Aorta (tissue), 5 donors: ENCODE measurements around the gene DEPDC4. TPM values are rescaled to one million over a fixed set of nuclear protein-coding genes. Genes with fewer than 3 reads are reported as not detected.
"Not testable (repeated sequence)": the region's sequence is repeated elsewhere in the genome, so short reads cannot be mapped to it uniquely, and the experiment has no call there.

Experiments
- ATAC-seq: fragments of 200-7000 bp; cut with Tn5 transposase; one replicate; pipeline ENCODE4 v1.9.1; 2022; ENCODE audit warnings: moderate library complexity; ENCODE audit not compliant: low FRiP score
- DNase-seq, 2 donors: peaks; one replicate each; pipeline ENCODE4 v3.0.0-alpha.2; 2020
- H3K27ac ChIP-seq, 2 donors: one replicate each; pipeline ENCODE4 v1.5.1; 2013; ENCODE audit warnings: low read length in 2 of 2, mild to moderate bottlenecking in 2 of 2, moderate library complexity in 2 of 2, control low read depth in 1 of 2, inconsistent platforms in 1 of 2, low read depth in 1 of 2
- H3K27me3 ChIP-seq, 2 donors: one replicate each; pipeline ENCODE4 v1.6.1; 2013; ENCODE audit warnings: control low read depth in 1 of 2, low read length in 1 of 2, mild to moderate bottlenecking in 1 of 2, moderate library complexity in 1 of 2; ENCODE audit not compliant: insufficient read depth in 2 of 2, control insufficient read depth in 1 of 2
- H3K36me3 ChIP-seq, 2 donors: one replicate each; pipeline ENCODE4 v1.6.1; 2013; ENCODE audit warnings: control low read depth in 1 of 2, low read length in 1 of 2, mild to moderate bottlenecking in 1 of 2; ENCODE audit not compliant: insufficient read depth in 2 of 2, control insufficient read depth in 1 of 2
- H3K4me1 ChIP-seq, 2 donors: one replicate each; pipeline ENCODE4 v1.6.1; 2013; ENCODE audit warnings: low read length in 2 of 2, control low read depth in 1 of 2, mild to moderate bottlenecking in 1 of 2, moderate library complexity in 1 of 2; ENCODE audit not compliant: insufficient read depth in 2 of 2, control insufficient read depth in 1 of 2
- H3K4me3 ChIP-seq, 2 donors: one replicate each; pipeline ENCODE4 v1.5.1; 2013; ENCODE audit warnings: low read length in 2 of 2, control low read depth in 1 of 2, mild to moderate bottlenecking in 1 of 2
- H3K9me3 ChIP-seq: one replicate; pipeline ENCODE4 v1.6.1; 2013; ENCODE audit warnings: mild to moderate bottlenecking, low read length; ENCODE audit not compliant: control insufficient read depth
- WGBS, 2 donors: extraction: QIAGEN DNeasy Blood & Tissue Kit; methylation state at CpG; one replicate each; pipeline ENCODE4 v1.1.7; 2013; 5-methylcytosine and 5-hydroxymethylcytosine counted together
- intact Hi-C, 2 donors: fragments of 100-400 bp; cut with DNase I; formaldehyde crosslinking; loops; one replicate each; pipeline versions ENCODE4 v1.14.2 to v1.15.0; 2022
- polyA plus RNA-seq, 2 donors: library from polyadenylated mRNA; stranded (reverse); fragments of 200-250 nt; gene quantifications; one replicate each; pipeline ENCODE4 v1.2.3, GENCODE V29; 2013
- total RNA-seq, 2 donors: library from RNA; stranded (reverse); fragmentation: NEBNext Ultra II Directional; extraction: Animal tissue kit (Norgen Biotek cat#: 25700); gene quantifications; one replicate each; pipeline ENCODE4 v1.2.1, GENCODE V29; 2021
- donor health status: healthy with polysubstance abuse.
- donor health status: Bipolar disorder and iron deficiency.
- donor health status: DM: no; HTN: no; CAD: no.
- donor health status: DM: no; HTN: no; CAD: no.
- donor health status: DM: yes; HTN: yes; CAD: no.

The DEPDC4 gene
- total and polyA plus RNA-seq, 4 donors: 0.29 to 1.5 (median 1.4) TPM; not detected in 1

GRCh38 chr12:100293017-100293416 lies 26.1 kb upstream of the DEPDC4 start:
- Histone ChIP-seq H3K36me3 (no peaks in the 10 kb centered on the region), H3K27me3 (no peaks in the 10 kb centered on the region), H3K27ac (no peak overlapping the region), H3K4me1 (peaks cover 0 to 2% of the 10 kb centered on the region in 2 donors), H3K9me3 (no peaks in the 10 kb centered on the region), H3K4me3 (no peak overlapping the region)
- intact Hi-C loops: no loop called here
- no peak for DNase-seq
- WGBS, 2 donors: 85 to 93% methylated on average over 1 of the region's 1 CpG
- ATAC-seq: no peak

- H3K4me1 ChIP-seq: peaks cover 0 to 2% of the 10 kb centered on the region in 2 donors
- intact Hi-C loops: no loop called here
- no peaks in the 10 kb centered on the region for H3K36me3 ChIP-seq
- ATAC-seq (no peak), DNase-seq (no peak)
- WGBS, 2 donors: 91 to 92% methylated on average over 3 of the region's 3 CpGs
- no peaks in the 10 kb centered on the region for H3K27me3 ChIP-seq
- no peaks in the 10 kb centered on the region for H3K9me3 ChIP-seq
- no peak overlapping the region for H3K4me3 ChIP-seq
- H3K27ac ChIP-seq: no peak overlapping the region
Observed at GRCh38 chr12:100290016-100290415, 23.1 kb upstream of the DEPDC4 start.

GRCh38 chr12:100289038-100289437 lies 22.2 kb upstream of the DEPDC4 start:
- intact Hi-C loops: no loop called here
- no peaks in the 10 kb centered on the region for H3K27me3 ChIP-seq
- no peaks in the 10 kb centered on the region for H3K9me3 ChIP-seq

GRCh38 chr12:100284556-100284955 lies 17.7 kb upstream of the DEPDC4 start:
- H3K4me1 ChIP-seq, H3K27me3 ChIP-seq, H3K36me3 ChIP-seq, intact Hi-C loops, ATAC-seq, H3K9me3 ChIP-seq, H3K4me3 ChIP-seq, DNase-seq, H3K27ac ChIP-seq: not testable (repeated sequence)
- WGBS, 2 donors: 96 to 97% methylated on average over 12 of the region's 12 CpGs

More at GRCh38 chr12:100289038-100289437, 22.2 kb upstream of the DEPDC4 start:
- no peak for DNase-seq
- H3K36me3 ChIP-seq: no peaks in the 10 kb centered on the region
- 10 to 12% methylated on average over 5 of the region's 5 CpGs for WGBS, 2 donors
- no peak for ATAC-seq
- H3K27ac ChIP-seq: no peak overlapping the region
- no peak overlapping the region for H3K4me3 ChIP-seq
- peaks cover 0 to 2% of the 10 kb centered on the region in 2 donors for H3K4me1 ChIP-seq

- Histone ChIP-seq H3K27ac (no peak overlapping the region), H3K36me3 (no peaks in the 10 kb centered on the region), H3K4me1 (peaks cover 0 to 2% of the 10 kb centered on the region in 2 donors), H3K9me3 (no peaks in the 10 kb centered on the region), H3K27me3 (no peaks in the 10 kb centered on the region), H3K4me3 (no peak overlapping the region)
- intact Hi-C loops: loop anchor here in 1 of 2 donors (10.0 kb wide), 1 partner anchor 45 kb away; no protein-coding TSS in a partner anchor
- 86 to 91% methylated on average over 1 of the region's 1 CpG for WGBS, 2 donors
- ATAC-seq (no peak), DNase-seq (no peak)
Observed at GRCh38 chr12:100279607-100280244, 12.8 kb upstream of the DEPDC4 start.

- Histone ChIP-seq H3K27ac (no peak overlapping the region), H3K9me3 (no peaks in the 10 kb centered on the region), H3K36me3 (no peaks in the 10 kb centered on the region), H3K4me1 (peaks cover 0 to 2% of the 10 kb centered on the region in 2 donors), H3K4me3 (no peak overlapping the region), H3K27me3 (no peaks in the 10 kb centered on the region)
- ATAC-seq: no peak
- intact Hi-C loops: loop anchor here in 1 of 2 donors (10.0 kb wide), 1 partner anchor 46 kb away; no protein-coding TSS in a partner anchor
- DNase-seq: no peak
- WGBS, 2 donors: 97% methylated on average over 7 of the region's 7 CpGs
Observed at GRCh38 chr12:100279159-100279558, 12.3 kb upstream of the DEPDC4 start.

- Histone ChIP-seq H3K9me3 (no peaks in the 10 kb centered on the region), H3K27ac (no peak overlapping the region), H3K4me3 (no peak overlapping the region), H3K36me3 (no peaks in the 10 kb centered on the region), H3K4me1 (no peaks in the 10 kb centered on the region), H3K27me3 (no peaks in the 10 kb centered on the region)
- intact Hi-C loops: loop anchor here in 1 of 2 donors (10.0 kb wide), 1 partner anchor 51 kb away; no protein-coding TSS in a partner anchor
- 96 to 98% methylated on average over 2 of the region's 2 CpGs for WGBS, 2 donors
- no peak for DNase-seq
- no peak for ATAC-seq
Observed at GRCh38 chr12:100274291-100274690, 7.4 kb upstream of the DEPDC4 start.

GRCh38 chr12:100273782-100274181 lies 6.9 kb upstream of the DEPDC4 start:
- Histone ChIP-seq H3K36me3 (no peaks in the 10 kb centered on the region), H3K4me1 (peaks cover 0 to 4% of the 10 kb centered on the region in 2 donors), H3K4me3 (no peak overlapping the region), H3K9me3 (no peaks in the 10 kb centered on the region), H3K27ac (no peak overlapping the region), H3K27me3 (no peaks in the 10 kb centered on the region)
- intact Hi-C loops: loop anchor here in 1 of 2 donors (10.0 kb wide), 1 partner anchor 51 kb away; no protein-coding TSS in a partner anchor
- DNase-seq: no peak
- ATAC-seq: no peak
- 72 to 74% methylated on average over 4 of the region's 4 CpGs for WGBS, 2 donors
